WI38 (cell line): ENCODE data around the gene ZBP1.

Source experiments
- H3K4me3 ChIP-seq: 2 replicates; pipeline ENCODE4 v1.5.1; 2011; ENCODE audit warnings: low read depth, mild to moderate bottlenecking, control low read depth, low read length
- TF ChIP-seq, protein P1 (sequence below): IDR thresholded peaks from 2 replicates; pipeline ENCODE4 v1.5.1; 2012; ENCODE audit warnings: low read depth, mild to moderate bottlenecking, control low read depth, low read length

ZBP1 gene

GRCh38 chr20:57563522-57563921 is 56.7 kb downstream of the ZBP1 start:
- TF ChIP-seq, protein P1, sequence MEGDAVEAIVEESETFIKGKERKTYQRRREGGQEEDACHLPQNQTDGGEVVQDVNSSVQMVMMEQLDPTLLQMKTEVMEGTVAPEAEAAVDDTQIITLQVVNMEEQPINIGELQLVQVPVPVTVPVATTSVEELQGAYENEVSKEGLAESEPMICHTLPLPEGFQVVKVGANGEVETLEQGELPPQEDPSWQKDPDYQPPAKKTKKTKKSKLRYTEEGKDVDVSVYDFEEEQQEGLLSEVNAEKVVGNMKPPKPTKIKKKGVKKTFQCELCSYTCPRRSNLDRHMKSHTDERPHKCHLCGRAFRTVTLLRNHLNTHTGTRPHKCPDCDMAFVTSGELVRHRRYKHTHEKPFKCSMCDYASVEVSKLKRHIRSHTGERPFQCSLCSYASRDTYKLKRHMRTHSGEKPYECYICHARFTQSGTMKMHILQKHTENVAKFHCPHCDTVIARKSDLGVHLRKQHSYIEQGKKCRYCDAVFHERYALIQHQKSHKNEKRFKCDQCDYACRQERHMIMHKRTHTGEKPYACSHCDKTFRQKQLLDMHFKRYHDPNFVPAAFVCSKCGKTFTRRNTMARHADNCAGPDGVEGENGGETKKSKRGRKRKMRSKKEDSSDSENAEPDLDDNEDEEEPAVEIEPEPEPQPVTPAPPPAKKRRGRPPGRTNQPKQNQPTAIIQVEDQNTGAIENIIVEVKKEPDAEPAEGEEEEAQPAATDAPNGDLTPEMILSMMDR, result no peak
- H3K4me3 ChIP-seq, result no peak overlapping the region

DNA sequence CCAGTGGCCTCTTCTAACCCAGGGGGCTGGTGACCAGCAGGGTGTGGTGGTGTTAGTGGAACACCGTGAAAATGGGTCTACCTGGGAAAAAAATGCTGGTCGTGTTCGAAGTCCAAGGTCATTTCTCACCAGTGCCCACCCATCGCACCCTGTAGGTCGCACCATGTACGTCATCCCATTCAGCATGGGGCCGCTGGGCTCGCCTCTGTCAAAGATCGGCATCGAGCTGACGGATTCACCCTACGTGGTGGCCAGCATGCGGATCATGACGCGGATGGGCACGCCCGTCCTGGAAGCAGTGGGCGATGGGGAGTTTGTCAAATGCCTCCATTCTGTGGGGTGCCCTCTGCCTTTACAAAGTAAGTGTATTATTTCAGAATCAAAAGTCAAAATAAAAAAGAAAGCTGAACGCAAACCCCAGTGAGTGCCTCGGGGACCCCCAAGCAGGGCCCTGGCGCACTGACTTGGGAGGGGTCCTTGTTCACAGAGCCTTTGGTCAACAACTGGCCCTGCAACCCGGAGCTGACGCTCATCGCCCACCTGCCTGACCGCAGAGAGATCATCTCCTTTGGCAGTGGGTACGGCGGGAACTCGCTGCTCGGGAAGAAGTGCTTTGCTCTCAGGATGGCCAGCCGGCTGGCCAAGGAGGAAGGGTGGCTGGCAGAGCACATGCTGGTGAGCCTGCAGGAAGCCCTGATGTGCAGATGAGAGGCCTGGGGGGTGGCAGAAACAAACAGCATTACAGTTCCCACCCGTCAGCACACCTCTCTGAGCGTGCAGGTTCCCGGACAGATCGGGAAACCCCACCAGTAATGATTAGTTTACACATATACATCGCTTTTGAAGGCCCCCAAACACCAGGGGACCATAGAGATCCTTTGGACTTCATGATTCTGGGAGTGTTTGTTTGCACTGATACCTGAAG is 57.4 kb downstream of the ZBP1 start:
- H3K4me3 ChIP-seq, result no peak overlapping the region
- TF ChIP-seq, protein P1, result no peak

GRCh38 chr20:57561356-57562279 is 58.6 kb downstream of the ZBP1 start:
- TF ChIP-seq, protein P1, result no peak
- no peak overlapping the region for H3K4me3 ChIP-seq

DNA sequence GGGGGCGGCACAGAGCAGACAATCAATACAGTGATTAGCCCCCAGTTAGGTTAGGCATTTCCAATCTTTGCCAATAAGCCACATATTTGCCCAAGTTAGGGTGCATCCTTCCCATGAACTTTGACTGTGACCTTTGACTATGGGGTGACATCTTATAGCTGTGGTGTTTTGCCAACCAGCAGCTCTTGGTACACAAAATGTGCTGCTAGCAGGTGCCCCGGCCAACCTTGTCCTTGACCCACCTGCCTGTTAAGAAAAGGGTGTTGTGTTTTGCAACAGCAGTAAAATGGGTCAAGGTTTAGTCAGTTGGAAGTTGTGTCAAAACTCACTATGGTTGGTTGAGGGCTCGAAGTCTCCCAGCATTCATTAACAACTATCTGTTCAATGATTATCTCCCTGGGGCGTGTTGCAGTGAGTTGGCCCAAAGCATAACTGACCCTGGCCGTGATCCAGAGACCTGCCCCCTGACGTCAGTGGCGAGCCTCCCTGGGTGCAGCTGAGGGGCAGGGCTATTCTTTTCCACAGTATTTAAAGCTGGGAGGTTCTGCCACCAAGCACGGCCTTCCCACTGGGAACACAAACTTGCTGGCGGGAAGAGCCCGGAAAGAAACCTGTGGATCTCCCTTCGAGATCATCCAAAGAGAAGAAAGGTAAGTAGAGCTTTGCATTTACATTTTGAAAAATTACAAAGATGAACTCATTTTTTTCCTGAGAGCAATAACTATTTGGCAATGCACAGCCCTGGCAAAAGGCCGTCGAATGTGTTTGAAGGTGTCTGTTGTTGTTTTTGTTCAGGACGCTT is 59.5 kb downstream of the ZBP1 start, which contains the start of gene PCK1:
Gene PCK1, plus strand, starts transcription at position 557 of the 802 bp plus-strand sequence. CDS start 302 bp downstream, outside the sequence.
- TF ChIP-seq, protein P1, result no peak
- no peak within 1 kb of the TSS for H3K4me3 ChIP-seq

DNA sequence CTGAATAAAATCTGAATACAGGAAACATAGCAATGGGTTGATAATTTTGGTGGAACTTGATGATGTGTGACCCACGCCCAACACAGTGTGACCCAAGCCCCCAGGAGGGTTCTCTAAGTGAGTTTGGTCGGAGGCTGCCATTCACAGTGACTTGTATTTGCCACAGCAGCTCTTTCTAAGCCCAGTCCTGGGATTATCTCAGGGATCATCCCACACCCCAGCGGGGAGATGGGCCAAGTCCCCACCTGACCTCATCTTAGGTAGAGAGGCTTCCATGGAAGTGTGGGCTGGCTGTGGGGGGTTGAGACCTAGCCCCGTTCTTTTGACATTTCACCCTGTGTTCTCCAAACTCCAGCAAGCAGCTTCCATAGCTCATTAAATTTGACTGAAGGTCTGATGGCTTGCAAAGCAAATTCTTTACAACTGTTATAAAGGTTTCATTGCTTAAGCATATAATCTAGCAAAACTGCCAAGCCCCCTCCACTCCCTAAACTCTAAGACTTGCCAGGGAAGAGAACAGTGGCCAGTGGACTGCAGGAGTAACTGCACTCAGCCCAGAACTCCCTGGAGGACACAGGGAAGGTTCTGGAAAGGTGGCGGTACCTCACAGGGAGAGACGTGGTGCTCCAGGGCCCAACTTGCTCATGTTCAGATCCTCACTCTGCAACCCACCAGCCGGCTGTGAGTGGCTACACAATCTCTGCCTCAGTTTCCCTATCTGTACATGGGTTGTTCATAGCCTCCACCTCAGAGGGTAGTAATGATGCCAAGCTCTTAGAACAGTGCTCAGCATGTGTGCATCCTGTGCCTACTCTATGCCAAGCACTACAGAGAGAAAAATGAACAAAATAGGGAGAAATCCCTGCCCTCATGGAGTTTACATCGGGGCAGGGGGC is 60.3 kb downstream of the ZBP1 start:
- no peak overlapping the region for H3K4me3 ChIP-seq

DNA sequence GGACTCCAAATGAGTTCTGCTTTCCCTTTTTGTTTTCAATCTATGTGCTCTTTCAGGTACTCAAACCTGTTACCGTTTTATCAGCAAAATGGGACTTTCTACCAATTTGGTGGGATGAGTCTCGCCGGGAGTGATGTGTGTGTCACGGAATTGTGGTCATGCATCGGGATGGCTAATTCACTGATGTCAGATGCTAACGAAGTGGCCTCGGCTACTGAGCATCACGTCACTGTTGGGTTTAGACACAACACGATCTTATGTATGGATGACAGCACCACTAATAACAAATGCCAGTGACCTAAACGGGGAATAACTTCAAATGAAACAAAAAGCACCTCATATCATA is 61.0 kb downstream of the ZBP1 start:
- TF ChIP-seq, protein P1, result no peak
- no peak overlapping the region for H3K4me3 ChIP-seq

More for the DNA sequence above, 60.3 kb downstream of the ZBP1 start:
- TF ChIP-seq, protein P1, result no peak
